ENCODE data around the gene LIN28A. TPM values are rescaled to one million over a fixed set of nuclear protein-coding genes. Genes with fewer than 3 reads are reported as not detected.

The LIN28A gene
- total and polyA plus RNA-seq, 2 experiments from 2014 or later, result 604 to 1,571 TPM

DNA sequence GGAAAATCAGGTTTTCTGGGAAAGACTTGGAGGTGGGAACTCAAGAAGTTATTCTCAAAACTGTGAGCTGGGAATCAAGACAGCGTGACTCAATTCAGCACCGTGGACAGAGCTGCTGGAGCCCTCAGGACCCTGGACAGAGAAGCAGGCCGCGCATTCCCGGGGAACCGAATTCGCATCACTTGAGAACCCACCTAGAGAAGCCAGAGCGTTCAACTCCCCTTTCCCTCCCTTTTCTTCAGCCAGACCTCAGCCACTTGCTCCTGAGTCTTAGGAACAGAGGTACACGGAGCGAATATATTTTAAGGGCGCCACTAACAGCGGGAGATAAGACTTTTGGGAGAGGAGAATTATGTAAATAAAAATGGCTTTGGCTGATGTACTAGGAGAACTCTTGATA is 2.0 kb upstream of the LIN28A start (continued):
- TF ChIP-seq, protein P1, sequence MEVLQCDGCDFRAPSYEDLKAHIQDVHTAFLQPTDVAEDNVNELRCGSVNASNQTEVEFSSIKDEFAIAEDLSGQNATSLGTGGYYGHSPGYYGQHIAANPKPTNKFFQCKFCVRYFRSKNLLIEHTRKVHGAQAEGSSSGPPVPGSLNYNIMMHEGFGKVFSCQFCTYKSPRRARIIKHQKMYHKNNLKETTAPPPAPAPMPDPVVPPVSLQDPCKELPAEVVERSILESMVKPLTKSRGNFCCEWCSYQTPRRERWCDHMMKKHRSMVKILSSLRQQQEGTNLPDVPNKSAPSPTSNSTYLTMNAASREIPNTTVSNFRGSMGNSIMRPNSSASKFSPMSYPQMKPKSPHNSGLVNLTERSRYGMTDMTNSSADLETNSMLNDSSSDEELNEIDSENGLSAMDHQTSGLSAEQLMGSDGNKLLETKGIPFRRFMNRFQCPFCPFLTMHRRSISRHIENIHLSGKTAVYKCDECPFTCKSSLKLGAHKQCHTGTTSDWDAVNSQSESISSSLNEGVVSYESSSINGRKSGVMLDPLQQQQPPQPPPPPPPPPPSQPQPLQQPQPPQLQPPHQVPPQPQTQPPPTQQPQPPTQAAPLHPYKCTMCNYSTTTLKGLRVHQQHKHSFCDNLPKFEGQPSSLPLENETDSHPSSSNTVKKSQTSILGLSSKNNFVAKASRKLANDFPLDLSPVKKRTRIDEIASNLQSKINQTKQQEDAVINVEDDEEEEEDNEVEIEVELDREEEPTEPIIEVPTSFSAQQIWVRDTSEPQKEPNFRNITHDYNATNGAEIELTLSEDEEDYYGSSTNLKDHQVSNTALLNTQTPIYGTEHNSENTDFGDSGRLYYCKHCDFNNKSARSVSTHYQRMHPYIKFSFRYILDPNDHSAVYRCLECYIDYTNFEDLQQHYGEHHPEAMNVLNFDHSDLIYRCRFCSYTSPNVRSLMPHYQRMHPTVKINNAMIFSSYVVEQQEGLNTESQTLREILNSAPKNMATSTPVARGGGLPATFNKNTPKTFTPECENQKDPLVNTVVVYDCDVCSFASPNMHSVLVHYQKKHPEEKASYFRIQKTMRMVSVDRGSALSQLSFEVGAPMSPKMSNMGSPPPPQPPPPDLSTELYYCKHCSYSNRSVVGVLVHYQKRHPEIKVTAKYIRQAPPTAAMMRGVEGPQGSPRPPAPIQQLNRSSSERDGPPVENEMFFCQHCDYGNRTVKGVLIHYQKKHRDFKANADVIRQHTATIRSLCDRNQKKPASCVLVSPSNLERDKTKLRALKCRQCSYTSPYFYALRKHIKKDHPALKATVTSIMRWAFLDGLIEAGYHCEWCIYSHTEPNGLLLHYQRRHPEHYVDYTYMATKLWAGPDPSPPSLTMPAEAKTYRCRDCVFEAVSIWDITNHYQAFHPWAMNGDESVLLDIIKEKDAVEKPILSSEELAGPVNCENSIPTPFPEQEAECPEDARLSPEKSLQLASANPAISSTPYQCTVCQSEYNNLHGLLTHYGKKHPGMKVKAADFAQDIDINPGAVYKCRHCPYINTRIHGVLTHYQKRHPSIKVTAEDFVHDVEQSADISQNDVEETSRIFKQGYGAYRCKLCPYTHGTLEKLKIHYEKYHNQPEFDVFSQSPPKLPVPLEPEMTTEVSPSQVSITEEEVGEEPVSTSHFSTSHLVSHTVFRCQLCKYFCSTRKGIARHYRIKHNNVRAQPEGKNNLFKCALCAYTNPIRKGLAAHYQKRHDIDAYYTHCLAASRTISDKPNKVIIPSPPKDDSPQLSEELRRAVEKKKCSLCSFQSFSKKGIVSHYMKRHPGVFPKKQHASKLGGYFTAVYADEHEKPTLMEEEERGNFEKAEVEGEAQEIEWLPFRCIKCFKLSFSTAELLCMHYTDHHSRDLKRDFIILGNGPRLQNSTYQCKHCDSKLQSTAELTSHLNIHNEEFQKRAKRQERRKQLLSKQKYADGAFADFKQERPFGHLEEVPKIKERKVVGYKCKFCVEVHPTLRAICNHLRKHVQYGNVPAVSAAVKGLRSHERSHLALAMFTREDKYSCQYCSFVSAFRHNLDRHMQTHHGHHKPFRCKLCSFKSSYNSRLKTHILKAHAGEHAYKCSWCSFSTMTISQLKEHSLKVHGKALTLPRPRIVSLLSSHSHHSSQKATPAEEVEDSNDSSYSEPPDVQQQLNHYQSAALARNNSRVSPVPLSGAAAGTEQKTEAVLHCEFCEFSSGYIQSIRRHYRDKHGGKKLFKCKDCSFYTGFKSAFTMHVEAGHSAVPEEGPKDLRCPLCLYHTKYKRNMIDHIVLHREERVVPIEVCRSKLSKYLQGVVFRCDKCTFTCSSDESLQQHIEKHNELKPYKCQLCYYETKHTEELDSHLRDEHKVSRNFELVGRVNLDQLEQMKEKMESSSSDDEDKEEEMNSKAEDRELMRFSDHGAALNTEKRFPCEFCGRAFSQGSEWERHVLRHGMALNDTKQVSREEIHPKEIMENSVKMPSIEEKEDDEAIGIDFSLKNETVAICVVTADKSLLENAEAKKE (CRISPR knock-in tag; IDR thresholded peaks at IDR 0.05), result peak; percentile 16; the same call in 1 of the 2 replicates
- no peak for TF ChIP-seq POLR2AphosphoS5 (IDR thresholded peaks at IDR 0.05; ENCODE audit: low read depth)
- TF ChIP-seq EZH2 (IDR thresholded peaks at IDR 0.05; ENCODE audit: low read depth, unreplicated experiment), result no peak
- no peak for TF ChIP-seq JUNB (IDR thresholded peaks at IDR 0.05; ENCODE audit: unreplicated experiment)
- TF ChIP-seq CREB1 (CRISPR knock-in tag; IDR thresholded peaks at IDR 0.05; ENCODE audit: low read depth), result peak; percentile 65
- TF ChIP-seq EZH2phosphoT487 (IDR thresholded peaks at IDR 0.05; ENCODE audit: unreplicated experiment), result no peak

DNA sequence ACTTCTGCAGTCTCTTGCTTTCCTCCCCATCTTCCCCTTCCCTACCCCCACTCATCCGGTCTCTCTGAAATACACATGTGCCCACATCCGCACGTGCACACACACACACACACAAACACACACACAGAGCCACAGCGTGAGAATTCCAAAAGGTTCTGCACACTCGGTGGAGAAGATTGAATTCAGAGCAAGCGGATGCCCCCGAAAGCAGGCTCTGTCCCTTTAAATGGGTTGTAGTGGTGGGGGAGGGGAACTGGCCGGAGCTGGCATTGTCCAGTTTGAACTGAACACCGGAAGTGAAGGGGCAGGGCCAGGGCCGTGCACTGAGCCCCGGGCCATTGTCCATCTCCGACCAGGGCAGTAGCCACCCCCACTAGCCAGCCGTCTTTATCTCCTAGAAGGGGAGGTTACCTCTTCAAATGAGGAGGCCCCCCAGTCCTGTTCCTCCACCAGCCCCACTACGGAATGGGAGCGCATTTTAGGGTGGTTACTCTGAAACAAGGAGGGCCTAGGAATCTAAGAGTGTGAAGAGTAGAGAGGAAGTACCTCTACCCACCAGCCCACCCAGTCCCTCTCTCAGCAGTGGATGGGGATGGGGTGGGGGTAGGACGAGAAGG is 1.3 kb upstream of the LIN28A start:
- DNase-seq (ENCODE audit: low spot score), result peak; percentile 91
- Histone ChIP-seq H3K79me2 (replicated peaks; ENCODE audit: insufficient read depth) (peaks cover 38% of the 10 kb centered on the region), H3K4me2 (peak overlapping the region; percentile 84), H3K9me2 (ENCODE audit: insufficient read depth) (no peaks in the 10 kb centered on the region), H3F3A (replicated peaks; ENCODE audit: low read depth) (peaks cover 33% of the 10 kb centered on the region), H3K36me3 (ENCODE audit: insufficient read depth) (peaks cover 14% of the 10 kb centered on the region; the same call in 1 of the 2 replicates), H3K27ac (ENCODE audit: low read depth) (peak overlapping the region; percentile 100), H2AFZ (no peak overlapping the region), H4K20me1 (replicated peaks; ENCODE audit: insufficient read depth) (peaks cover 17% of the 10 kb centered on the region), H3K4me1 (ENCODE audit: insufficient read depth) (peaks cover 27% of the 10 kb centered on the region), H3K4me3 (peak overlapping the region; percentile 96), H3K27me3 (ENCODE audit: insufficient read depth) (no peaks in the 10 kb centered on the region)
- peak overlapping the region; percentile 94 for H3K27ac Mint-ChIP-seq
- H3K27me3 Mint-ChIP-seq (ENCODE audit: insufficient read depth, low read depth, poor library complexity), result peaks cover 40% of the 10 kb centered on the region
- H3K4me3 Mint-ChIP-seq, result peak overlapping the region; percentile 99
- ATAC-seq, result peak; percentile 40
- H3K9me3 Mint-ChIP-seq, result peaks cover 4% of the 10 kb centered on the region; the same call in 1 of the 3 replicates
- H3K36me3 Mint-ChIP-seq (ENCODE audit: low read depth), result peaks cover 37% of the 10 kb centered on the region
- peaks cover 30% of the 10 kb centered on the region for H3K4me1 Mint-ChIP-seq
- TF ChIP-seq, protein P2, sequence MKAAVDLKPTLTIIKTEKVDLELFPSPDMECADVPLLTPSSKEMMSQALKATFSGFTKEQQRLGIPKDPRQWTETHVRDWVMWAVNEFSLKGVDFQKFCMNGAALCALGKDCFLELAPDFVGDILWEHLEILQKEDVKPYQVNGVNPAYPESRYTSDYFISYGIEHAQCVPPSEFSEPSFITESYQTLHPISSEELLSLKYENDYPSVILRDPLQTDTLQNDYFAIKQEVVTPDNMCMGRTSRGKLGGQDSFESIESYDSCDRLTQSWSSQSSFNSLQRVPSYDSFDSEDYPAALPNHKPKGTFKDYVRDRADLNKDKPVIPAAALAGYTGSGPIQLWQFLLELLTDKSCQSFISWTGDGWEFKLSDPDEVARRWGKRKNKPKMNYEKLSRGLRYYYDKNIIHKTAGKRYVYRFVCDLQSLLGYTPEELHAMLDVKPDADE (IDR thresholded peaks at IDR 0.05), result peak; percentile 84
- TF ChIP-seq CREB1 (CRISPR knock-in tag; IDR thresholded peaks at IDR 0.05; ENCODE audit: low read depth), result no peak
- TF ChIP-seq JUNB (IDR thresholded peaks at IDR 0.05; ENCODE audit: unreplicated experiment), result no peak
- peak; percentile 50; the same call in 1 of the 2 replicates for TF ChIP-seq POLR2AphosphoS5 (IDR thresholded peaks at IDR 0.05; ENCODE audit: low read depth)
- TF ChIP-seq, protein P1 (CRISPR knock-in tag; IDR thresholded peaks at IDR 0.05), result no peak
- no peak for TF ChIP-seq EZH2phosphoT487 (IDR thresholded peaks at IDR 0.05; ENCODE audit: unreplicated experiment)

Measured in GM23338 (cell line).